ENCODE data around the gene RYR3.

RYR3 gene

DNA sequence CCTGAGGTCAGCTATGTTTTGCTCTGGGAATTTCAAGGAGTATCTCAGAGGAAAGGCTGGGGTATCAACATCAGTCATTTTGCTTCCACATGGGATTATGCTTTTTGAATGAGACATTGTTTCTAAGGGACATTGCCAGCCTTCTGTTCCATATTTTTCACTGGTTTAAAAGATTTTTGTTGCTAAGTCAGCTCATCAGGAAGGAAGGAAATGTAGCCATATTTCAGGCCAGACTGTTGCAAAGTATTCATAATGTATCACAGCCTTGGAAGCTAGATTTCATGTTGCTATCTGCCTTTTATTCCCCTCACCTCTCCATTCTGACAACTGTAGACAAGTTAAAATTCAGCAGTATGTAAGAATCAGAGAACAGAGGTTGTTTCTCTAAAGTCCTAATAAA, 596.6 kb downstream of the RYR3 start:
- Histone ChIP-seq H3K4me1 (peaks cover 0 to 10% (median 0%) of the 10 kb centered on the region in 10 experiments; a peak in 4 of 20 replicates), H4K20me1 (peaks cover 0 to 7% (median 0%) of the 10 kb centered on the region in 11 experiments; a peak in 1 of 22 replicates), H3K27me3 (no peaks in the 10 kb centered on the region), H3K4me3 (no peak overlapping the region), H3K9ac (no peak overlapping the region), H3K36me3 (no peaks in the 10 kb centered on the region), H3K9me3 (replicated peaks in 1 of 11) (no peaks in the 10 kb centered on the region), H3K4me2 (peak overlapping the region in 2 of 11 experiments; percentile 3 to 13; a peak in 1 of 22 replicates), H3K27ac (no peak overlapping the region)
- TF ChIP-seq Cebpa-rat (IDR thresholded peaks at IDR 0.05) = no peak

GRCh38 chr15:33908406-33908805, 597.6 kb downstream of the RYR3 start:
- Histone ChIP-seq H3K27me3 (no peaks in the 10 kb centered on the region), H3K27ac (no peak overlapping the region), H4K20me1 (0 out of 22 replicates have a peak, but pooled peaks cover 0 to 6% (median 0%) of the 10 kb centered on the region in 11 experiments), H3K4me2 (no peak overlapping the region), H3K9me3 (replicated peaks in 1 of 11) (no peaks in the 10 kb centered on the region), H3K36me3 (no peaks in the 10 kb centered on the region), H3K9ac (no peak overlapping the region), H3K4me1 (peaks cover 0 to 10% (median 0%) of the 10 kb centered on the region in 10 experiments; a peak in 4 of 20 replicates), H3K4me3 (no peak overlapping the region)
- TF ChIP-seq Cebpa-rat (IDR thresholded peaks at IDR 0.05) = no peak

DNA sequence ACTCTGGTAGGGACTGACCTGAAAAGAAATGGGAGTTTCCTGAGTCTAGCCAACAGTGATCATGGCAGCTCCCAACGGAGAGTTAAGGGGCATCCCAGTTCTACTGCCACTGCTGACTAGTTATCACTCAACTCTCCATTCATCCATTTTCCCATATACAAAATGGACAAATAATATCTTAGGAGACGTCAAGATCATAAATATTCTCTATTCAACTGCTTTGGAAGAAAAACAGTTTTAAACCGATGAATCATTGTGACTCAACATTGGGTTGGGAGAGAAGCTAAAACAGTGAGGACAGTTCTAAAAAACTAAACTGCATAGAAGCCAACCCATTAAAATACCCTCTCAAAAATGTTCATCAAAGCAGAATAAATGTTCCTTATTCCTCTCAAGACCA, 600.0 kb downstream of the RYR3 start:
- H3K27me3 ChIP-seq = no peaks in the 10 kb centered on the region
- no peaks in the 10 kb centered on the region for H3K36me3 ChIP-seq
- H3K27ac ChIP-seq = no peak overlapping the region
- no peak overlapping the region for H3K4me2 ChIP-seq
- H3K9me3 ChIP-seq (replicated peaks in 1 of 11) = no peaks in the 10 kb centered on the region
- H3K9ac ChIP-seq = no peak overlapping the region
- peaks cover 0 to 9% (median 5%) of the 10 kb centered on the region in 10 experiments; a peak in 14 of 20 replicates for H3K4me1 ChIP-seq
- peaks cover 0 to 12% (median 0%) of the 10 kb centered on the region in 11 experiments; a peak in 1 of 22 replicates for H4K20me1 ChIP-seq
- H3K4me3 ChIP-seq = no peak overlapping the region
- TF ChIP-seq Cebpa-rat (IDR thresholded peaks at IDR 0.05) = no peak

DNA sequence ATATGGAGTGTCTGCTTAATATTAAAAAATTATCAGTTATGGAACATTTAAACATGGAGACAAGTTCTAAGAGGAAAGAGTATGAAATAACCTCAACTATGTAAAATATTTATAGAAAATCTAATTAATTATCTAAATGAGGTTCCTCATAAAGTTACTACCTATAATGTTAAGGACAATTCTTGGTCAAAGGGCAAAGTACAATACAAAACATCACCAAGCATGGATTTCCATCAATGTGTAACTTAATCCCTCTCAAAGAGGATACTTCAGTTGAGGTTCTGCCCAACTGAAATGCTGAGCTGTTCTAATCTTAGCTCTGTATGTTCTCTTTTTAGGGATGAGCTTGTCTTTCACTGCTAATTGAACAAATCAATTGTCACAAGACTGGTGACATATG, 601.6 kb downstream of the RYR3 start:
- no peak for TF ChIP-seq Cebpa-rat (IDR thresholded peaks at IDR 0.05)
- Histone ChIP-seq H3K27ac (no peak overlapping the region), H3K4me1 (peaks cover 0 to 9% (median 7%) of the 10 kb centered on the region in 10 experiments; a peak in 14 of 20 replicates), H3K9me3 (replicated peaks in 1 of 11) (0 out of 22 replicates have a peak, but pooled peaks cover 0 to 4% (median 0%) of the 10 kb centered on the region in 11 experiments), H3K4me3 (no peak overlapping the region), H3K9ac (no peak overlapping the region), H3K36me3 (no peaks in the 10 kb centered on the region), H4K20me1 (peaks cover 0 to 17% (median 0%) of the 10 kb centered on the region in 11 experiments; a peak in 1 of 22 replicates), H3K27me3 (no peaks in the 10 kb centered on the region), H3K4me2 (no peak overlapping the region)

DNA sequence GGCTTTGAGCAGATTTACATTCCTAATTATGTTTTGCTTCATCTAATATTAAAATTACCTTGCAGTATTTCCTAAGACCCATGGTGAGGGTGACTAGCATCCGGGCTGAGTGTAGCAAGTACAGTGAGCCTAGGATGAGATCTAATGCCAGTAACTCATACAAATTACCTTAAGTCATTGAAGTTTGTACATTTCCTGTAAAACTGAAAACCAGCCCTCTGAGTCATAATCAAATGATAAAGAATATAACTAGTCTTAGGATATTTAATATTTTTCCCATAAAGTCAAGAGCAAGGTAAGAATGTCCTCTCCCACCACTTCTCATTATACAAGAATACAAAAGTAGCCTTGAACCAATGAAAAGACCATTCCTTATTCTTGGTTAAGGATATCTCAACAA, 602.7 kb downstream of the RYR3 start:
- Histone ChIP-seq H3K4me2 (no peak overlapping the region), H3K27ac (no peak overlapping the region), H3K9me3 (replicated peaks in 1 of 11) (0 out of 22 replicates have a peak, but pooled peaks cover 0 to 4% (median 0%) of the 10 kb centered on the region in 11 experiments), H4K20me1 (peaks cover 0 to 17% (median 0%) of the 10 kb centered on the region in 11 experiments; a peak in 1 of 22 replicates), H3K4me1 (peaks cover 0 to 9% (median 6%) of the 10 kb centered on the region in 10 experiments; a peak in 12 of 20 replicates), H3K36me3 (no peaks in the 10 kb centered on the region), H3K4me3 (no peak overlapping the region), H3K9ac (no peak overlapping the region), H3K27me3 (no peaks in the 10 kb centered on the region)
- TF ChIP-seq Cebpa-rat (IDR thresholded peaks at IDR 0.05) = no peak
